A375 (cell line): Measurements from ENCODE around the gene TSEN34. TPM values are rescaled to one million over a fixed set of nuclear protein-coding genes. Genes with fewer than 3 reads are reported as not detected.

Experiments
- total RNA-seq: library from RNA; depleted of rRNA; stranded (reverse); fragments of >200 nt; shearing (Covaris generic); gene quantifications from 2 replicates; pipeline ENCODE4 v1.2.3, GENCODE V29; 2014; rRNA removed

TSEN34 gene
- 61.6 and 79.7 TPM in 2 replicates for total RNA-seq

DNA sequence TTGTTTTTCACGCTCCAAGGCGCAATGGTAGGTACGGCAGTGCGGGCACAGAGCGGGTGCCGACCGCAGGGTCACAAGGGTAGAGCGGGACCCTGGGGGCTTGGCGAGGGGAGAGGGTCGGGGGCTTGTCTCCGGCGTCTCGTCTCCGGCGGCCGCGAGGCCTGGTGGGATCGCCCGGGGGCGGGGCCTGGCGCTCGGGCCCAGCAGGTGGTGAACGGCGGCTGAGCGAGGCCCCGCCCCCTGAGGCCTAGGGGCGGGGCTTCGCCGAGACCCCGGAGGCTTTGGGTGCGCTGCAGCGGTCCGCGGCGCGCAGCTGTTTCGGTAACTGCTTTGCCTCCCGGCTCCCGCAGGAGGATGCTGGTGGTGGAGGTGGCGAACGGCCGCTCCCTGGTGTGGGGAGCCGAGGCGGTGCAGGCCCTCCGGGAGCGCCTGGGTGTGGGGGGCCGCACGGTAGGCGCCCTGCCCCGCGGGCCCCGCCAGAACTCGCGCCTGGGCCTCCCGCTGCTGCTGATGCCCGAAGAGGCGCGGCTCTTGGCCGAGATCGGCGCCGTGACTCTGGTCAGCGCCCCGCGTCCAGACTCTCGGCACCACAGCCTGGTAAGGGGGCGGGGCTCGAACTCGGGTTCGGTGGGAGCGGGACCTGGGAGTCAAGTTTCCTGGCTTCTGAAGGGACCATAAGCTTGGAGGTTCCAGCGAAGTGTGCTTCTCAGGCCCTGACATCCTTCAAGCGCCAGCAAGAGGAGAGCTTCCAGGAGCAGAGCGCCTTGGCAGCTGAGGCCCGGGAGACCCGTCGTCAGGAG lies at the start of gene TSEN34:
Gene TSEN34 (plus strand): TSS at position 298 of the 800 bp plus-strand sequence. CDS start 57 bp downstream, at position 355.

GRCh38 chr19:54159352-54160181 lies 31.5 kb upstream of the TSEN34 start, which contains the start of gene LENG1:
Gene LENG1, minus strand, starts transcription at chr19:54159721. Its CDS starts 26 bp downstream, at chr19:54159695.

GRCh38 chr19:54172471-54173358 lies 18.4 kb upstream of the TSEN34 start, which contains the start of gene TMC4:
Gene TMC4, minus strand, starts transcription at chr19:54173160. Its CDS starts 43 bp downstream, at chr19:54173117.

DNA sequence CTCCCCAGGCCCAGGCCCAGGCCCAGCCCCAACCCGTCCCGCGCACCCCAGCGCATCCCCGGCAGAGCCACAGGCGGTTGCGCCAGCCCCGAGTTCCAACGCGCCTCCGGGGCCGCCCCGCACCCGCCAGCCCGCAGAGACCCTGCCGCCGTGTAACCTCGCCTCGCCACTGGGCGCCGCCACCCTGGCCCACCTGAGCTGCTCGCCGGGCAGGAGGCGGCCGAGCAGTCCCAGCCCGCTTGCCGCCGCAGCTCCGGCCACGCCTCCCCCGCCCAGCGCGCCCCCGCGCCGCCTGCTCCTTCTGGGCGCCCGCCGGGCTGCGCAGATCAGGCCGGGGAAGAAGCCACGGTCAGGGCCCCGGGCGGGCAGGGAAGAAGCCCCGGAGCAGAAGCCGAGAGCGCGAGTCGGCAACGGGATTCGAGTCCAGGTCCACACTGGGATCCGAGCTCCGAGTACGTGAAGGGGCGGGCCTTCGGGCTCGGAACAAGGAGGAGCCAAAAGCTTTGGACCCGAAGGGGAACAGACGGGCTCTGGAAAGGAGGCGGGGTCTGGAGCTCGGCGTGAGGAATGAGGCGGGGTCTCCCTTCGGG lies 1.9 kb upstream of the TSEN34 start, which contains the start of gene MBOAT7:
Gene MBOAT7 (minus strand): TSS at position 436 of the 590 bp plus-strand sequence. CDS start 1,072 bp downstream, outside the sequence.

DNA sequence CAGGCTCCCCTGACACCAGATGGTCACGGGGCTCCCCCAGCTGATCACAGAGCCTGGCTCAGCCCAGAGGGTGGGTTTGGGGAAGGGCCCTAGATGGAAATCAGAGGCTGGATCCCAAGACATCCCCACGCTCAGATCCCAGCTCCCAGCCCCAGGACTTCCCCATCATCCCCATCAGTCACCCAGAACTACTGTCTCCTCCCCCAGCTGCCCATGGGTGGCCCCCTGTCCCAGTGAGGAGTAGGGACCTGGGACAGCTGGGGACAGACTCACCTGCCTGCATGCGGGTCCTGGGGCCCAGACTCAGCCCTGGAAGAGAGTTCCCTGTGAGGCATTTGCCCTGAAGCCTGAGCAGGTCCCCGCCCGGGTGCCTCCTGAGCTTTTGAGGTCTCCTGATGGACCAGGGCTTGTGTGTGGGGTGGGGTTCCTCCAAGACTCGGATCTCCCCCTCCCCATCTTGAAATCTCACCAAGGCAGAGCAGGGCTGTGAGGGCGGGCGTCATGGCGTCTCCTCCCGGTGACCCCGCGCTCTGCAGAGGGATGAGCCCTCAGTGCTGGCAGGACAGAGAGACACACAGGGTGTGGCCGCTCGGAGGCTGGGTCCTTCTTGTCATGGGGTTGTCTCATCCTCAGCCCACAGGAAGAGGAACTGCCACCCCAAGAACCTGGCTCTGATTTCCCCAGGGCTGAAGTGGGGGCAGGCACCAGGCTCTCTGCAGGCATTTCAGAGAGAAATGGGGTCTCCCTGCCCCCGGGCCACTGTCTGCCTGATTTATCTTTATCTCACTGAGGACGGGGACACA lies 31.6 kb downstream of the TSEN34 start, which contains the start of gene LILRB3:
Gene LILRB3 (minus strand): TSS at position 534 of the 803 bp plus-strand sequence. CDS start 31 bp downstream, at position 503.

GRCh38 chr19:54242646-54243045 lies 51.5 kb downstream of the TSEN34 start, which contains the start of gene LILRA6:
Gene LILRA6, minus strand, starts transcription at chr19:54242790.

Other genes starting within 250 kb of the TSEN34 start
- gene CACNG8, start 228.4 kb upstream of the TSEN34 start, total RNA-seq, result 2.3 and 2.6 TPM in 2 replicates
- 5.5 and 8.7 TPM in 2 replicates for gene CACNG6, start 199.7 kb upstream of the TSEN34 start, total RNA-seq
- 0.45 and 1.0 TPM in 2 replicates for gene VSTM1, start 127.4 kb upstream of the TSEN34 start, total RNA-seq
- gene TARM1, start 109.9 kb upstream of the TSEN34 start, total RNA-seq, result 0.45 TPM in 1 of 2 replicates, not detected in the other
- 8.3 and 11.7 TPM in 2 replicates for gene OSCAR, start 90.5 kb upstream of the TSEN34 start, total RNA-seq
- gene NDUFA3, start 88.5 kb upstream of the TSEN34 start, total RNA-seq, result 42.5 and 44.1 TPM in 2 replicates
- 61.6 and 74.8 TPM in 2 replicates for gene TFPT, start 75.7 kb upstream of the TSEN34 start, total RNA-seq
- 79.6 and 95.4 TPM in 2 replicates for gene PRPF31, start 75.6 kb upstream of the TSEN34 start, total RNA-seq
- gene CNOT3, start 53.5 kb upstream of the TSEN34 start, total RNA-seq, result 26.0 and 31.0 TPM in 2 replicates
- gene LENG1, start 31.6 kb upstream of the TSEN34 start, total RNA-seq, result 20.4 and 23.2 TPM in 2 replicates
- 0.24 and 1.2 TPM in 2 replicates for gene TMC4, start 18.1 kb upstream of the TSEN34 start, total RNA-seq
- 49.6 and 86.6 TPM in 2 replicates for gene MBOAT7, start 1.7 kb upstream of the TSEN34 start, total RNA-seq
- gene RPS9, start 9.6 kb downstream of the TSEN34 start, total RNA-seq, result 5,386 and 5,547 TPM in 2 replicates
- gene LILRB3, start 31.7 kb downstream of the TSEN34 start, total RNA-seq, result not detected in 2 replicates
- gene LILRA6, start 51.5 kb downstream of the TSEN34 start, total RNA-seq, result not detected in 2 replicates
- gene LILRB5, start 66.0 kb downstream of the TSEN34 start, total RNA-seq, result not detected in 2 replicates
- not detected in 2 replicates for gene LILRB2, start 89.8 kb downstream of the TSEN34 start, total RNA-seq
- gene LILRA5, start 121.9 kb downstream of the TSEN34 start, total RNA-seq, result not detected in 2 replicates
- gene LILRA4, start 147.9 kb downstream of the TSEN34 start, total RNA-seq, result not detected in 2 replicates
- 0.32 TPM in 1 of 2 replicates, not detected in the other for gene LAIR1, start 173.6 kb downstream of the TSEN34 start, total RNA-seq
- 0.27 and 2.3 TPM in 2 replicates for gene TTYH1, start 224.2 kb downstream of the TSEN34 start, total RNA-seq